Measurements from ENCODE around the gene AP2A1. TPM values are rescaled to one million over a fixed set of nuclear protein-coding genes. Genes with fewer than 3 reads are reported as not detected.

AP2A1 gene
- total RNA-seq, 4 donors from 2014 or later = 48.9 to 112 (median 57.9) TPM

DNA sequence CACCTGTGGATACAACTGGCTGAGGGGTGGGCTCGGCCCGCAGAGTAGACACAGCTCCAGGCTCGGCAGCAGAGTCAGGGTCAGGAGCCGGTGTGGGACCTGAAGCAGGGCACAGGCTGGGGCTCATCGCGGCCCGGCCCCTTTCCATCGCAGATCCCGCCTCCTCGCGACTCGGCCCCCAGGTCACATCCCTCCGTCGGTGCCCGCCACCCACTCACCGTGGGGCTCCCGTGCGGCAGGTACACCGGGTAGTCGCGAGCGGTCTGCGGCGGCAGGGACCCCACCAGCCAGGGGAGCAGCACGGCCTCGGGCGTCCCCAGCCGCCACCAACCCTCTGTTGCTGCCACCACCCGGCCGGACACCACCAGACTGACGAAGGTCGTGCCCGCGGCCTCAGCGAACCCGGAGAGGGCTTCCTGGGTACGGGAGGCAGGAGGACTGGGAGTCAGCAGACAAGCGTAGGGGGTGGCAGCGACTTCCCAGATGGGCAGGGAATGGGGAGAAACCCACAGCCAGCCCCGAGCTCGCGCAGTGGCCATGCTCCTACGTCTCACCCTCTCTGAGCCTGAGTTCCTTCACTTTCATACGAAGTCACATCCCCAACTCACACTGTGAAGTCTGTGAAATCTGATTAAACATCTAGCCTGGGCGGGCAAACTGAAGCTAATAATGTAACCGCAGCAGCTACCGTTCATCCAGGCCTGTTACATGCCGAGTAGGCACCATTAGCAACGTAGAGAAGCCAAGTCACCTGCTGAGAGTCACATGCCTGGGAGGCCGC is 42.5 kb downstream of the AP2A1 start:
- TF ChIP-seq, protein P1, sequence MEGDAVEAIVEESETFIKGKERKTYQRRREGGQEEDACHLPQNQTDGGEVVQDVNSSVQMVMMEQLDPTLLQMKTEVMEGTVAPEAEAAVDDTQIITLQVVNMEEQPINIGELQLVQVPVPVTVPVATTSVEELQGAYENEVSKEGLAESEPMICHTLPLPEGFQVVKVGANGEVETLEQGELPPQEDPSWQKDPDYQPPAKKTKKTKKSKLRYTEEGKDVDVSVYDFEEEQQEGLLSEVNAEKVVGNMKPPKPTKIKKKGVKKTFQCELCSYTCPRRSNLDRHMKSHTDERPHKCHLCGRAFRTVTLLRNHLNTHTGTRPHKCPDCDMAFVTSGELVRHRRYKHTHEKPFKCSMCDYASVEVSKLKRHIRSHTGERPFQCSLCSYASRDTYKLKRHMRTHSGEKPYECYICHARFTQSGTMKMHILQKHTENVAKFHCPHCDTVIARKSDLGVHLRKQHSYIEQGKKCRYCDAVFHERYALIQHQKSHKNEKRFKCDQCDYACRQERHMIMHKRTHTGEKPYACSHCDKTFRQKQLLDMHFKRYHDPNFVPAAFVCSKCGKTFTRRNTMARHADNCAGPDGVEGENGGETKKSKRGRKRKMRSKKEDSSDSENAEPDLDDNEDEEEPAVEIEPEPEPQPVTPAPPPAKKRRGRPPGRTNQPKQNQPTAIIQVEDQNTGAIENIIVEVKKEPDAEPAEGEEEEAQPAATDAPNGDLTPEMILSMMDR (IDR thresholded peaks at IDR 0.05; ENCODE audit: low read depth) = no peak

GRCh38 chr19:49809941-49810389 is 43.2 kb downstream of the AP2A1 start:
- TF ChIP-seq, protein P1 (IDR thresholded peaks at IDR 0.05; ENCODE audit: low read depth) = no peak

DNA sequence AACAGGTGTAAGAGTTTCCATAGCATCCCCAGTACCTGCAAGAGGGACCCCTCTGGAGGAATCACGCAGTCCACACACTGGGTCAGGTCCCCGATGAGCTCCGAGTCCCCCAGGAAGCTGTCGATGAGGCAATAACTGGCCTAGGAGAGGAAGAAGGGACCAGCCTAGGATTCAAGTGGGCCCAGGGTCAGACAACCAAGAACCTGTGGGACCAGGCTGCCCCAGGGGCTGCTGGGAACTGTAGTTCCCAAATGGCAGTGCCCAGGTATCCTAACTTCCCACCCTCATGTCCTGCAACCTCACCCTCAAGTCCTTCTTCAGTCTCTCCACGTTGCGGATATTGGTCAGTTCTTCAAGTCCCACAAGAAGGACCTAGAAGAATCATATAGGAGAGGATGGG is 44.5 kb downstream of the AP2A1 start:
- TF ChIP-seq, protein P1 (IDR thresholded peaks at IDR 0.05; ENCODE audit: low read depth) = no peak

GRCh38 chr19:49812452-49812996 is 45.7 kb downstream of the AP2A1 start:
- TF ChIP-seq, protein P1 (IDR thresholded peaks at IDR 0.05; ENCODE audit: low read depth) = no peak

GRCh38 chr19:49812997-49813861 is 46.4 kb downstream of the AP2A1 start, which contains the start of gene FUZ:
TSS of gene FUZ (minus strand) at chr19:49813292. CDS start at chr19:49813106, 186 bp downstream.
- TF ChIP-seq, protein P1 (IDR thresholded peaks at IDR 0.05; ENCODE audit: low read depth) = no peak

DNA sequence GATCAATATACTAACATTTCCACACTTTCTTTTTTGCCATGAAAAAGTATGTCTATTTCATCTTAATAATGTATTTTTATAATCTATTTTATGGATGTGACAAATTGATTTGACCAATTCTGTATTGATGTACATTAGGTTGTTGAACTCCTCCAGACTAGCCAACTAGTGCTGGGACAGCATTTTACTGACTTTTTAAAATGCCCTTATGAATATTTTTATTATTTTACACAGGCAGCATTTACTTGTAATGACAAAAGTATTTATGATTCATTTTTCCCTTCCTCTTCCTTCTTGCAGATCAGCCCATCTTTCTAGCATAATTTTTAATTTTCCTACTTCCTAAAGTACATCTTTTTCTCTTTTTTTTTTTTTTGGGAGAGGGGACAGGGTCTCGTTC is 47.2 kb downstream of the AP2A1 start:
- TF ChIP-seq, protein P1 (IDR thresholded peaks at IDR 0.05; ENCODE audit: low read depth) = no peak

- TF ChIP-seq, protein P1 (IDR thresholded peaks at IDR 0.05; ENCODE audit: low read depth) = no peak
These were observed 49.8 kb downstream of the AP2A1 start for GRCh38 chr19:49816590-49816989.
